Nephron progenitor cell (in vitro differentiated cells): ENCODE data around the gene OPN1SW.

ENCODE experiments used
- DNase-seq: peaks from one replicate; pipeline ENCODE4 v3.0.0; 2021
- H3K27ac Mint-ChIP-seq: 2 replicates; pipeline ENCODE4 v1.8.0; 2021; ENCODE audit warnings: mild to moderate bottlenecking, moderate library complexity, mixed read lengths
- H3K27me3 Mint-ChIP-seq: 2 replicates; pipeline ENCODE4 v1.8.0; 2021; ENCODE audit warnings: mild to moderate bottlenecking, low read depth, mixed read lengths; ENCODE audit not compliant: poor library complexity
- H3K36me3 Mint-ChIP-seq: 2 replicates; pipeline ENCODE4 v1.8.0; 2021; ENCODE audit warnings: low read depth, mixed read lengths
- H3K4me1 Mint-ChIP-seq: 2 replicates; pipeline ENCODE4 v1.8.0; 2021; ENCODE audit warnings: mixed read lengths
- H3K4me3 Mint-ChIP-seq: 2 replicates; pipeline ENCODE4 v1.8.0; 2021; ENCODE audit warnings: mild to moderate bottlenecking, moderate library complexity, mixed read lengths
- H3K9me3 Mint-ChIP-seq: 2 replicates; pipeline ENCODE4 v1.8.0; 2021; ENCODE audit warnings: mild to moderate bottlenecking, moderate library complexity, mixed read lengths
- CTCF ChIP-seq: fragments of 200-600 bp; sonication (generic); IDR thresholded peaks from 2 replicates; pipeline ENCODE4 v1.5.0; 2021; ENCODE audit warnings: antibody characterized with exemption

The OPN1SW gene

GRCh38 chr7:128774921-128775320, 673 bp downstream of the OPN1SW start:
- Mint-ChIP-seq H3K36me3 (peaks cover 62% of the 10 kb centered on the region), H3K27ac (peak overlapping the region; percentile 80), H3K4me1 (no peaks in the 10 kb centered on the region), H3K9me3 (peaks cover 26% of the 10 kb centered on the region), H3K27me3 (peaks cover 13% of the 10 kb centered on the region), H3K4me3 (no peak overlapping the region)
- DNase-seq = no peak
- no peak for TF ChIP-seq CTCF

- Mint-ChIP-seq H3K4me3 (no peak overlapping the region), H3K4me1 (no peaks in the 10 kb centered on the region), H3K9me3 (peaks cover 26% of the 10 kb centered on the region), H3K27me3 (peaks cover 10% of the 10 kb centered on the region), H3K36me3 (peaks cover 70% of the 10 kb centered on the region), H3K27ac (peak overlapping the region; percentile 88)
- no peak for DNase-seq
- TF ChIP-seq CTCF = no peak
These were observed 1.4 kb downstream of the OPN1SW start for GRCh38 chr7:128774029-128774689.

GRCh38 chr7:128773604-128774003, 2.0 kb downstream of the OPN1SW start:
- Mint-ChIP-seq H3K4me1 (no peaks in the 10 kb centered on the region), H3K27ac (peak overlapping the region; percentile 6), H3K9me3 (peaks cover 25% of the 10 kb centered on the region), H3K27me3 (peaks cover 9% of the 10 kb centered on the region), H3K4me3 (no peak overlapping the region), H3K36me3 (peaks cover 75% of the 10 kb centered on the region)
- no peak for DNase-seq
- TF ChIP-seq CTCF = no peak

GRCh38 chr7:128770233-128770632, 5.4 kb downstream of the OPN1SW start:
- Mint-ChIP-seq H3K27ac (no peak overlapping the region), H3K4me3 (no peak overlapping the region), H3K27me3 (peaks cover 3% of the 10 kb centered on the region), H3K4me1 (no peaks in the 10 kb centered on the region), H3K9me3 (no peaks in the 10 kb centered on the region), H3K36me3 (peaks cover 96% of the 10 kb centered on the region)
- DNase-seq = no peak
- no peak for TF ChIP-seq CTCF

GRCh38 chr7:128767475-128768110, 8.0 kb downstream of the OPN1SW start:
- H3K9me3 Mint-ChIP-seq = no peaks in the 10 kb centered on the region
- H3K36me3 Mint-ChIP-seq = peaks cover 81% of the 10 kb centered on the region
- H3K27me3 Mint-ChIP-seq = no peaks in the 10 kb centered on the region
- no peak overlapping the region for H3K4me3 Mint-ChIP-seq
- no peaks in the 10 kb centered on the region for H3K4me1 Mint-ChIP-seq
- peak overlapping the region; percentile 50 for H3K27ac Mint-ChIP-seq
- DNase-seq = no peak
- TF ChIP-seq CTCF = no peak

GRCh38 chr7:128763541-128763940, 12.1 kb downstream of the OPN1SW start:
- Mint-ChIP-seq H3K4me3 (no peak overlapping the region), H3K9me3 (no peaks in the 10 kb centered on the region), H3K36me3 (peaks cover 65% of the 10 kb centered on the region), H3K27me3 (no peaks in the 10 kb centered on the region), H3K27ac (peak overlapping the region; percentile 36), H3K4me1 (no peaks in the 10 kb centered on the region)
- no peak for DNase-seq
- no peak for TF ChIP-seq CTCF
